A549 (cell line): ENCODE measurements around the gene GPR158. TPM values are rescaled to one million over a fixed set of nuclear protein-coding genes. Genes with fewer than 3 reads are reported as not detected.

ENCODE experiments used
- ATAC-seq, 2 experiments: fragments of 200-7000 bp in 1 of 2; fragments of >200 bp in 1 of 2; cut with Nextera tagmentation in 1 of 2; cut with Tn5 transposase in 1 of 2; 3 replicates each; pipeline versions ENCODE4 v1.8.0 to v1.9.1; 2018 to 2020; ENCODE audit warnings: mild to moderate bottlenecking in 1 of 2, moderate library complexity in 1 of 2
- CTCF ChIA-PET: fragments of 300-600 bp; sonication (Branson Sonifier 250); formaldehyde crosslinking; extraction: SDS; loops from one replicate; lab custom pipeline; 2021; ENCODE audit warnings: antibody characterized with exemption, inconsistent platforms; lab: Yijun Ruan, JAX
- POLR2A ChIA-PET: fragments of 350-600 bp; formaldehyde crosslinking; extraction: SDS; loops from one replicate; lab custom pipeline; 2021; ENCODE audit warnings: antibody characterized with exemption, inconsistent platforms; lab: Yijun Ruan, JAX
- DNase-seq, 2 experiments: peaks; one replicate each; pipeline versions ENCODE4 v3.0.0 to v3.0.0-alpha.2; 2011 to 2016; ENCODE audit warnings: low read depth in 1 of 2, low spot score in 1 of 2
- FAIRE-seq: peaks from 2 replicates; lab custom pipeline; 2011; peaks lifted over from hg19 to GRCh38; lab: Jason Lieb, UNC
- H3K27ac ChIP-seq, 2 experiments: fragments of >200 bp; sonication (Bioruptor Twin); formaldehyde crosslinking; 3 replicates each; pipeline ENCODE4 v1.5.1; 2016 to 2017
- H3K4me1 ChIP-seq: fragments of >200 bp; sonication (Bioruptor Twin); formaldehyde crosslinking; 3 replicates; pipeline ENCODE4 v1.6.1; 2016
- H3K4me2 ChIP-seq: fragments of >200 bp; sonication (Bioruptor Twin); formaldehyde crosslinking; 3 replicates; pipeline ENCODE4 v1.6.1; 2016
- H3K4me3 ChIP-seq: fragments of >200 bp; sonication (Bioruptor Twin); formaldehyde crosslinking; 3 replicates; pipeline ENCODE4 v1.5.1; 2016
- H3K9me3 ChIP-seq: fragments of >200 bp; sonication (Bioruptor Twin); formaldehyde crosslinking; 3 replicates; pipeline ENCODE4 v1.6.1; 2016
- ATOH8 ChIP-seq: fragments of 250-450 bp; sonication (Bioruptor Pico); IDR thresholded peaks from 2 replicates; pipeline ENCODE4 v1.5.0; 2020; ENCODE audit warnings: low read depth, mild to moderate bottlenecking, moderate library complexity
- CBX2 ChIP-seq: fragments of 200-600 bp; sonication (generic); IDR thresholded peaks from 2 replicates; pipeline ENCODE4 v1.6.1; 2016; ENCODE audit warnings: low read depth, mild to moderate bottlenecking, borderline replicate concordance
- CBX8 ChIP-seq: fragments of 200-600 bp; sonication (generic); IDR thresholded peaks from 2 replicates; pipeline ENCODE4 v1.6.1; 2016
- CEBPB ChIP-seq, 2 experiments: fragments of >200 bp in 1 of 2; sonication (Bioruptor Twin) in 1 of 2; formaldehyde crosslinking in 1 of 2; IDR thresholded peaks; 2 replicates each; pipeline ENCODE4 v1.6.1; 2012 to 2016
- CTCF ChIP-seq: fragments of >200 bp; sonication (Bioruptor Twin); formaldehyde crosslinking; IDR thresholded peaks from 3 replicates; pipeline ENCODE4 v1.5.1; 2016
- FOSB ChIP-seq: fragments of 250-450 bp; sonication (Bioruptor Pico); IDR thresholded peaks from 2 replicates; pipeline ENCODE4 v1.5.0; 2020; ENCODE audit warnings: mild to moderate bottlenecking, moderate library complexity
- FOSL2 ChIP-seq, 2 experiments: fragments of 450-650 bp in 1 of 2; fragments of >200 bp in 1 of 2; sonication (Bioruptor Twin) in 1 of 2; formaldehyde crosslinking; IDR thresholded peaks; 2 replicates each; pipeline versions ENCODE4 v1.5.0 to v1.6.1; 2016 to 2020; ENCODE audit warnings: mild to moderate bottlenecking in 1 of 2, moderate library complexity in 1 of 2
- FOXS1 ChIP-seq: fragments of 250-450 bp; sonication (Bioruptor Pico); IDR thresholded peaks from 2 replicates; pipeline ENCODE4 v1.5.0; 2020; ENCODE audit warnings: mild to moderate bottlenecking, moderate library complexity
- GATA3 ChIP-seq: IDR thresholded peaks from 2 replicates; pipeline ENCODE4 v1.6.1; 2012; ENCODE audit warnings: borderline replicate concordance
- HOXA7 ChIP-seq: fragments of 250-450 bp; sonication (Bioruptor Pico); IDR thresholded peaks from 2 replicates; pipeline ENCODE4 v1.5.0; 2020; ENCODE audit warnings: mild to moderate bottlenecking, moderate library complexity
- JUNB ChIP-seq: fragments of >200 bp; sonication (Bioruptor Twin); formaldehyde crosslinking; IDR thresholded peaks from 2 replicates; pipeline ENCODE4 v1.6.1; 2016
- KDM1A ChIP-seq: fragments of 200-600 bp; sonication (generic); IDR thresholded peaks from 2 replicates; pipeline ENCODE4 v1.6.1; 2016; ENCODE audit warnings: low read depth, mild to moderate bottlenecking
- MYC ChIP-seq: IDR thresholded peaks from 2 replicates; pipeline ENCODE4 v1.6.1; 2012; ENCODE audit warnings: mild to moderate bottlenecking, inconsistent platforms, low read length, improper control_type of control experiment, borderline replicate concordance
- NFE2L2 ChIP-seq: fragments of 150-350 bp; conservative IDR thresholded peaks from 2 replicates; pipeline ENCODE4 v1.6.1; 2014; ENCODE audit warnings: low read length
- NR3C1 ChIP-seq: fragments of >200 bp; sonication (Bioruptor Twin); formaldehyde crosslinking; IDR thresholded peaks from 3 replicates; pipeline ENCODE4 v1.6.1; 2017
- PBX3 ChIP-seq: IDR thresholded peaks from 2 replicates; pipeline ENCODE4 v1.6.1; 2012
- PHF8 ChIP-seq: fragments of 200-600 bp; sonication (generic); IDR thresholded peaks from 2 replicates; pipeline ENCODE4 v1.6.1; 2016; ENCODE audit warnings: low read depth, mild to moderate bottlenecking, antibody characterized with exemption, moderate library complexity, borderline replicate concordance
- POLR2AphosphoS2 ChIP-seq: conservative IDR thresholded peaks from 2 replicates; pipeline ENCODE4 v1.6.1; 2012; ENCODE audit warnings: low read length, improper control_type of control experiment, inconsistent platforms
- RAD21 ChIP-seq, 2 experiments: fragments of >200 bp in 1 of 2; sonication (Bioruptor Twin) in 1 of 2; formaldehyde crosslinking in 1 of 2; IDR thresholded peaks in 1 of 2; conservative IDR thresholded peaks in 1 of 2; 2 replicates in 1 of 2; 3 replicates in 1 of 2; pipeline ENCODE4 v1.6.1; 2012 to 2018; ENCODE audit warnings: inconsistent platforms in 1 of 2
- RARB ChIP-seq: fragments of 250-450 bp; sonication (Bioruptor Pico); IDR thresholded peaks from 2 replicates; pipeline ENCODE4 v1.8.0; 2021; ENCODE audit warnings: mild to moderate bottlenecking, moderate library complexity
- RNF2 ChIP-seq: fragments of 200-600 bp; sonication (generic); IDR thresholded peaks from 2 replicates; pipeline ENCODE4 v1.6.1; 2016; ENCODE audit warnings: low read depth, mild to moderate bottlenecking, antibody characterized with exemption, moderate library complexity, borderline replicate concordance
- TFCP2L1 ChIP-seq: fragments of 250-450 bp; sonication (Bioruptor Pico); IDR thresholded peaks from 2 replicates; pipeline ENCODE4 v1.5.0; 2021; ENCODE audit warnings: mild to moderate bottlenecking
- TP53 ChIP-seq: fragments of 250-450 bp; sonication (Bioruptor Pico); IDR thresholded peaks from 2 replicates; pipeline ENCODE4 v1.5.0; 2021; ENCODE audit warnings: mild to moderate bottlenecking, moderate library complexity
- ZNF302 ChIP-seq: fragments of 250-450 bp; sonication (Bioruptor Pico); IDR thresholded peaks from 2 replicates; pipeline ENCODE4 v1.9.0; 2021; ENCODE audit warnings: inconsistent platforms, mild to moderate bottlenecking, moderate library complexity
- ZSCAN20 ChIP-seq: fragments of 250-450 bp; sonication (Bioruptor Pico); IDR thresholded peaks from 2 replicates; pipeline ENCODE4 v1.8.0; 2022; ENCODE audit warnings: mild to moderate bottlenecking, moderate library complexity
- WGBS: methylation state at CpG from one replicate; pipeline ENCODE4 v1.1.6; 2017; ENCODE audit errors: missing lambda C conversion rate; 5-methylcytosine and 5-hydroxymethylcytosine counted together
- polyA plus RNA-seq, 4 experiments: library from polyadenylated mRNA; depleted of rRNA in 3 of 4; stranded (reverse); fragments of >200 nt; fragmentation: RNase III in 1 of 4; extraction: RNeasy Plus Mini Kit Qiagen cat#74134 plus additional on column Dnase treatment in 1 of 4; gene quantifications; 2 replicates in 3 of 4; 3 replicates in 1 of 4; pipeline ENCODE4 v1.2.3, GENCODE V29; 2011 to 2017

Gene GPR158
- polyA plus RNA-seq, 2 of the 4 experiments (the other 2 are of a cell fraction), result 0.01 to 0.03 TPM

- POLR2A ChIA-PET, result no interaction called here
- H3K4me3 ChIP-seq, result no peak overlapping the region
- TF ChIP-seq HOXA7, result no peak
- WGBS, result 62% methylated on average over 4 of the region's 4 CpGs
- no peak overlapping the region for H3K27ac ChIP-seq
- FAIRE-seq, result no peak
- no peaks in the 10 kb centered on the region for H3K9me3 ChIP-seq
- no peak overlapping the region for H3K4me2 ChIP-seq
- no peak for ATAC-seq
- no peak for DNase-seq
- CTCF ChIA-PET, result no interaction called here
- H3K4me1 ChIP-seq, result no peaks in the 10 kb centered on the region
Observed at GRCh38 chr10:25547382-25547781, 372.6 kb downstream of the GPR158 start.

GRCh38 chr10:25552283-25552919 lies 377.6 kb downstream of the GPR158 start:
- FAIRE-seq (no peak), DNase-seq (no peak), ATAC-seq (no peak)
- H3K27ac ChIP-seq, result no peak overlapping the region
- ChIA-PET CTCF (no interaction called here), POLR2A (no interaction called here)
- H3K4me2 ChIP-seq, result no peak overlapping the region
- H3K4me3 ChIP-seq, result no peak overlapping the region
- H3K9me3 ChIP-seq, result no peaks in the 10 kb centered on the region
- TF ChIP-seq TP53 (no peak), RAD21 (conservative IDR thresholded peaks at IDR 0.05 in 1 of 2, IDR thresholded peaks at IDR 0.05 in 1 of 2) (no peak), TFCP2L1 (CRISPR knock-in tag) (no peak), ZSCAN20 (no peak), POLR2AphosphoS2 (no peak), FOSL2 (IDR thresholded peaks at IDR 0.05) (no peak), FOSL2 (CRISPR knock-in tag; IDR thresholded peaks at IDR 0.05) (no peak), PBX3 (no peak), NFE2L2 (no peak), JUNB (no peak), CBX2 (no peak), GATA3 (no peak), RARB (no peak)
- no peaks in the 10 kb centered on the region for H3K4me1 ChIP-seq
- WGBS, result 40% methylated on average over 5 of the region's 5 CpGs

GRCh38 chr10:25555865-25556264 lies 381.1 kb downstream of the GPR158 start:
- Histone ChIP-seq H3K4me1 (no peaks in the 10 kb centered on the region), H3K27ac (no peak overlapping the region), H3K4me3 (no peak overlapping the region), H3K4me2 (no peak overlapping the region), H3K9me3 (no peaks in the 10 kb centered on the region)
- ChIA-PET POLR2A (no interaction called here), CTCF (interaction anchor here (1.5 kb wide), 1 partner anchor 443 kb away, joined by 6 read pairs; no protein-coding TSS in a partner anchor)
- FAIRE-seq, result no peak
- no peak for ATAC-seq
- WGBS, result 67% methylated on average over 5 of the region's 5 CpGs
- peak in 1 of 2 experiments; percentile 7 for DNase-seq
- TF ChIP-seq RNF2 (no peak), CTCF (no peak), ZSCAN20 (no peak), KDM1A (no peak), RARB (no peak), MYC (no peak)

- no peaks in the 10 kb centered on the region for H3K4me1 ChIP-seq
- CTCF ChIA-PET, result interaction anchor here (1.5 kb wide), 1 partner anchor 444 kb away, joined by 6 read pairs; no protein-coding TSS in a partner anchor
- POLR2A ChIA-PET, result no interaction called here
- no peaks in the 10 kb centered on the region for H3K9me3 ChIP-seq
- DNase-seq (peak in 1 of 2 experiments; percentile 14), FAIRE-seq (no peak), ATAC-seq (peak; percentile 13 to 31; a peak in 2 of 6 replicates)
- no peak overlapping the region for H3K27ac ChIP-seq
- 13% methylated on average over 5 of the region's 5 CpGs for WGBS
- TF ChIP-seq RNF2, result no peak
- TF ChIP-seq ZNF302 (CRISPR knock-in tag), result no peak
- no peak for TF ChIP-seq ATOH8 (CRISPR knock-in tag)
- TF ChIP-seq FOXS1 (CRISPR knock-in tag), result no peak
- TF ChIP-seq FOSL2 (IDR thresholded peaks at IDR 0.05), result no peak
- TF ChIP-seq FOSL2 (CRISPR knock-in tag; IDR thresholded peaks at IDR 0.05), result no peak
- TF ChIP-seq RAD21 (conservative IDR thresholded peaks at IDR 0.05 in 1 of 2, IDR thresholded peaks at IDR 0.05 in 1 of 2), result no peak
- TF ChIP-seq CTCF, result no peak
- no peak for TF ChIP-seq TFCP2L1 (CRISPR knock-in tag)
- no peak for TF ChIP-seq CBX8
- TF ChIP-seq NR3C1, result no peak
- TF ChIP-seq CEBPB (IDR thresholded peaks at IDR 0.05), result no peak
- no peak for TF ChIP-seq FOSB (CRISPR knock-in tag)
- no peak for TF ChIP-seq PHF8
- H3K4me3 ChIP-seq, result no peak overlapping the region
- H3K4me2 ChIP-seq, result 0 out of 3 replicates have a peak overlapping the region, but pooled peaks have one; percentile 26
Observed at GRCh38 chr10:25556457-25556856, 381.7 kb downstream of the GPR158 start.
